Gastrocnemius medialis (tissue), 4 donors: ENCODE data around the gene PRKAG2. TPM values are rescaled to one million over a fixed set of nuclear protein-coding genes. Genes with fewer than 3 reads are reported as not detected.

Experiments used
- ATAC-seq, 2 donors: fragments of 150-250 bp; one replicate each; pipeline ENCODE4 v1.9.1; 2016
- DNase-seq, 2 donors: peaks; one replicate each; pipeline ENCODE4 v3.0.0-alpha.2; 2019
- H3K27ac ChIP-seq, 4 donors: fragments of 200-600 bp; sonication (generic); 1 replicate in 1 of 4; 2 replicates in 3 of 4; pipeline ENCODE4 v1.5.1; 2016 to 2018; ENCODE audit warnings: mild to moderate bottlenecking in 2 of 4, moderate library complexity in 1 of 4
- H3K27me3 ChIP-seq, 3 donors: fragments of 200-600 bp; sonication (generic) in 2 of 3; 1 replicate in 1 of 3; 2 replicates in 2 of 3; pipeline versions ENCODE4 v1.5.1 to v1.6.0; 2016 to 2019; ENCODE audit warnings: mild to moderate bottlenecking in 1 of 3, moderate library complexity in 1 of 3
- H3K36me3 ChIP-seq, 2 donors: fragments of 200-600 bp; sonication (generic) in 1 of 2; one replicate each; pipeline ENCODE4 v1.5.1; 2017 to 2018
- H3K4me1 ChIP-seq, 2 donors: fragments of 200-600 bp; sonication (generic) in 1 of 2; one replicate each; pipeline ENCODE4 v1.5.1; 2016 to 2017; ENCODE audit warnings: mild to moderate bottlenecking in 2 of 2
- H3K4me3 ChIP-seq, 4 donors: fragments of 200-600 bp; sonication (generic) in 3 of 4; 1 replicate in 1 of 4; 2 replicates in 3 of 4; pipeline ENCODE4 v1.5.1; 2016 to 2019; ENCODE audit warnings: mild to moderate bottlenecking in 2 of 4
- H3K9me3 ChIP-seq, 3 donors: fragments of 200-600 bp; sonication (generic) in 2 of 3; 1 replicate in 1 of 3; 2 replicates in 2 of 3; pipeline ENCODE4 v1.5.1; 2016 to 2019
- POLR2A ChIP-seq, 2 donors: fragments of 450-650 bp; IDR thresholded peaks; one replicate each; pipeline ENCODE4 v1.6.1; 2017; ENCODE audit warnings: antibody characterized with exemption in 2 of 2, mild to moderate bottlenecking in 2 of 2, moderate library complexity in 2 of 2
- in situ Hi-C, 4 donors: fragments of 200-750 bp; cut with MboI; loops; one replicate each; pipeline versions ENCODE4 v1.15.0 to v1.8.0; 2017; ENCODE audit warnings: low sequenced_read_pairs in 4 of 4
- intact Hi-C: fragments of 100-400 bp; cut with DNase I; formaldehyde crosslinking; loops from one replicate; pipeline ENCODE4 v1.15.1; 2023; ENCODE audit warnings: low total_unique reads
- total RNA-seq, 4 donors: library from RNA; depleted of rRNA; stranded (reverse); fragments of >200 nt; gene quantifications; one replicate each; pipeline versions ENCODE4 v1.1.0 to v1.2.3, GENCODE V29; 2016
- TF ChIP-seq, protein P1 (sequence below), 5 experiments: fragments of 450-650 bp in 3 of 5; fragments of 200-600 bp in 2 of 5; sonication (generic) in 2 of 5; IDR thresholded peaks in 4 of 5; conservative IDR thresholded peaks in 1 of 5; 1 replicate in 4 of 5; 2 replicates in 1 of 5; pipeline ENCODE4 v1.5.1; 2016 to 2019; ENCODE audit warnings: antibody characterized with exemption in 5 of 5, mild to moderate bottlenecking in 3 of 5, moderate library complexity in 3 of 5

PRKAG2 gene
- total RNA-seq, 4 donors from 2014 or later = 5.3 to 32.6 (median 13.9) TPM

DNA sequence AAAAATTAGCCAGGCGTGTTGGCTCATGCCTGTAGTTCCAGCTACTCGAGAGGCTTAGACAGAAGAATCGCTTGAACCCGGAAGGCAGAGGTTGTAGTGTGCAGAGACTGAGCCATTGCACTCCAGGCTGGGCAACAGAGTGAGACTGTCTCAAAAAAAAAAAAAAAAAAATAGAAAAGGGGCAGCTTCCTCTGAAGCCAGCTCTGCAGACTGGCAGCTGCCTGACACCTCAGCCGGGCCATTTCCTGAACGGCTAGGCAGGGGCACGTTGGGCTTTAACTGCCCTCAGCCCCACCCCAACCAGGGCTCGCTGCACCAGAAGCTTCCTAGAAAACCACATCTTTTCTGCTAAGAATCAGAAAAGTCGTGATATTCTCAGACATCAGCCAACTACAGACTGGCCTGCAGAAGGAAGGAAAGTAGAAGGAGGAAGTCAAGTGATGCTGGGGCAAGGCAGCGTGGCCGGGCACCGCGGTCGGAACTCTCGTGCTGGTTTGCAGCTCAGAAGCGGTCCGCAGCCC, 38.0 kb downstream of the PRKAG2 start:
- H3K4me3 ChIP-seq = no peak overlapping the region
- DNase-seq (peak in 1 of 2 donors; percentile 26), ATAC-seq (no peak)
- H3K27ac ChIP-seq = no peak overlapping the region
- intact Hi-C loops (no loop called here), in situ Hi-C loops (no loop called here)
- no peaks in the 10 kb centered on the region for H3K36me3 ChIP-seq
- no peaks in the 10 kb centered on the region for H3K27me3 ChIP-seq
- TF ChIP-seq, protein P1, sequence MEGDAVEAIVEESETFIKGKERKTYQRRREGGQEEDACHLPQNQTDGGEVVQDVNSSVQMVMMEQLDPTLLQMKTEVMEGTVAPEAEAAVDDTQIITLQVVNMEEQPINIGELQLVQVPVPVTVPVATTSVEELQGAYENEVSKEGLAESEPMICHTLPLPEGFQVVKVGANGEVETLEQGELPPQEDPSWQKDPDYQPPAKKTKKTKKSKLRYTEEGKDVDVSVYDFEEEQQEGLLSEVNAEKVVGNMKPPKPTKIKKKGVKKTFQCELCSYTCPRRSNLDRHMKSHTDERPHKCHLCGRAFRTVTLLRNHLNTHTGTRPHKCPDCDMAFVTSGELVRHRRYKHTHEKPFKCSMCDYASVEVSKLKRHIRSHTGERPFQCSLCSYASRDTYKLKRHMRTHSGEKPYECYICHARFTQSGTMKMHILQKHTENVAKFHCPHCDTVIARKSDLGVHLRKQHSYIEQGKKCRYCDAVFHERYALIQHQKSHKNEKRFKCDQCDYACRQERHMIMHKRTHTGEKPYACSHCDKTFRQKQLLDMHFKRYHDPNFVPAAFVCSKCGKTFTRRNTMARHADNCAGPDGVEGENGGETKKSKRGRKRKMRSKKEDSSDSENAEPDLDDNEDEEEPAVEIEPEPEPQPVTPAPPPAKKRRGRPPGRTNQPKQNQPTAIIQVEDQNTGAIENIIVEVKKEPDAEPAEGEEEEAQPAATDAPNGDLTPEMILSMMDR (IDR thresholded peaks at IDR 0.05 in 4 of 5, conservative IDR thresholded peaks at IDR 0.05 in 1 of 5) = no peak
- TF ChIP-seq POLR2A (IDR thresholded peaks at IDR 0.05) = no peak
- H3K9me3 ChIP-seq = no peaks in the 10 kb centered on the region
- H3K4me1 ChIP-seq = no peaks in the 10 kb centered on the region

DNA sequence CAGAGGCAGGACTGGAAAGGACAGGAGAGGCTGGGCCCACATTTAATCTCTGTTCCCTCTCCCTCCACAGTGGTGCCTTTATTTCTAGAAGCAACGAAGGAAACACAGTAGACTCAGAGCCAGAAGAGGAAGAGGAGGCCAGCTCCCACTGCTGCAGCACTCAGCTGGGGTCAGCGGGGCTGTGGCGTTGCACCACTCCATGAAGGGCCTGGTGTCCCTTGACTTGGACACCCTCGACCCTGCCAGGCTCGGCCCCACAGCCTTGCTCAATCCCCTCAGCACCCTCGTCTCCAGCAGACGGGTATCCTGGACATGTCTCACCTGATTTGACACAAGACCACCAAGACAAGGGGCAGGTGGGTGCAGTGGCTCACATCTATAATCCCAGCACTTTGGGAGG, 38.8 kb downstream of the PRKAG2 start:
- no peak for ATAC-seq
- H3K4me3 ChIP-seq = no peak overlapping the region
- intact Hi-C loops = no loop called here

DNA sequence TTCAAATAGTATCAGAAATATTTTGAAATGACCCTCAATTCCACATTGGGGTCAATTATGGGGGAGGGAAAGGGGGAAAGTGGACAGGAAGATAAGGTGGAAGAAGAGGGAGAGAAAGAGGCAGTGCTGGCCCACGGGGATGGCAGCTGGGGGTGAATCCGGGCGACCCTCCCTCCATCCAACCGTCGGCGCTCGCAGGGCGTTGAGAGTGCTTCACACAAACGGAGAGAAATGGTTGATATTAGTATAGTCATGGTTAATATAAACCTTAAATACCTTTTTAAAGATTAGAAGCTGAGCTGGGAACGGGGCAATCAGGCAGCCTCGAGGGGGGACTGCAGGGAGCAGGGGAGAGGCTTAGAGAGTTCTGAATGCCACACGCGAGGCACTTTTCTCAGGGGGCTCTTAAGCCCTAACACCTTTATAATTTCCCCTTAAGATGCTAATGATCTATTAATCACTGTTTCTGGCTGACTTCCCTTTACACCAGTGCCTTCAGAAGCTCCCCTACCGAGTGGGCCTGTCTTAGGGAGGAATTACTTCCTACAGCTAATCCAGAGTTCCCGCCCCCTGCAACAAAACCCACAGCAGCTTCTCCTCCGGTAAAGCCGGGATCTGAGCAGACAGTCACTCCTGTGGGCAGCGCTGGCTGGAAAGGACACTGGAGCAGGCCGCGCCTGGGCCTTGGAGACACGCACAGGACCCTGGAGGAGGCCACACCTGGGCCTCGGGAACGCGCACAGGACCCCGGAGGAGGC, 39.5 kb downstream of the PRKAG2 start:
- Histone ChIP-seq H3K4me1 (no peaks in the 10 kb centered on the region), H3K27me3 (no peaks in the 10 kb centered on the region), H3K4me3 (no peak overlapping the region), H3K9me3 (no peaks in the 10 kb centered on the region), H3K27ac (no peak overlapping the region), H3K36me3 (no peaks in the 10 kb centered on the region)
- in situ Hi-C loops (no loop called here), intact Hi-C loops (no loop called here)
- TF ChIP-seq POLR2A (IDR thresholded peaks at IDR 0.05) = no peak
- TF ChIP-seq, protein P1 (IDR thresholded peaks at IDR 0.05 in 4 of 5, conservative IDR thresholded peaks at IDR 0.05 in 1 of 5) = no peak
- DNase-seq = no peak
- no peak for ATAC-seq

More for the DNA sequence above, 38.8 kb downstream of the PRKAG2 start:
- no peaks in the 10 kb centered on the region for H3K27me3 ChIP-seq
- no peak overlapping the region for H3K27ac ChIP-seq
- no peak for DNase-seq
- TF ChIP-seq, protein P1 (IDR thresholded peaks at IDR 0.05 in 4 of 5, conservative IDR thresholded peaks at IDR 0.05 in 1 of 5) = no peak
- TF ChIP-seq POLR2A (IDR thresholded peaks at IDR 0.05) = no peak
- H3K36me3 ChIP-seq = no peaks in the 10 kb centered on the region
- in situ Hi-C loops = no loop called here
- H3K9me3 ChIP-seq = no peaks in the 10 kb centered on the region
- H3K4me1 ChIP-seq = no peaks in the 10 kb centered on the region

DNA sequence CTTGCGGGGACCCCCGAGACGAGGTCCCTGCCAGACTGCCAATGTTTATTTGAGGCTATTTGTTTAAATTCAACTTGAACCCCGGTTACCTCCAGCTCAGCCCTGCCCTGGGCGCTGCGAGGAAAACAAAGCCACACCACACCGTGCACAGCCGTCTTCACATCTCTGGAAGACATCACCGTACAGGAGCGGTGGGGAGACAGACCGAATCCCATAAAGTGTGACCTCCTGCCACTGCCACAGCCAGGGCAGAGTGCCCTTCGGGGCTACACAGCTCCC, 40.0 kb downstream of the PRKAG2 start:
- Histone ChIP-seq H3K36me3 (no peaks in the 10 kb centered on the region), H3K9me3 (no peaks in the 10 kb centered on the region), H3K27ac (no peak overlapping the region), H3K4me3 (no peak overlapping the region), H3K4me1 (no peaks in the 10 kb centered on the region), H3K27me3 (no peaks in the 10 kb centered on the region)
- no peak for DNase-seq
- no peak for ATAC-seq
- intact Hi-C loops (no loop called here), in situ Hi-C loops (no loop called here)
- TF ChIP-seq, protein P1 (IDR thresholded peaks at IDR 0.05 in 4 of 5, conservative IDR thresholded peaks at IDR 0.05 in 1 of 5) = no peak
